Stimulated activated CD8-positive, alpha-beta memory T cell treated with anti-CD3 and anti-CD28 coated beads, Interleukin-12 subunit alpha, Interleukin-12 subunit beta, amount 100 ng/mL, for 4 hours (primary cell): Measurements from ENCODE around the gene BOC.

Experiments
- DNase-seq: peaks from one replicate; pipeline ENCODE4 v3.0.0-alpha.2; 2020; ENCODE audit warnings: low read depth

BOC gene

DNA sequence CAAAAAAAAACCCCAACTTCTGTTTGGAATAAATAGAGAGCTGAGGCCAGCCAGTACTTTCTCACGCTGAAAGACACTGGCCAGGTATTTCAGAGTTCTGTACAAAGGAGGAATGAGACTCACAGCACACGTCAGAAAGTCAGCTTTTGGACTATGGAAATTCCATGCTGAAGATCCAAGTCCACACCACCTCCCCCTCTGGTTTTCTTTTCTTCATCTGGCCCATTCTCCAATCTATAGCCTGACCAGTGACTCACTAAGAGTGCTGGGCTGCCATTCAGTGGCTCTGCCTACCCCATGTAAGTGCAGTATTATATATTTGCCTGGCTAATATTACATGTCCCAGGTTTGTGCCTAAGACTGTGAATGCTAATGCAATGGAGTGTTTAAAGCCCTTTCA, 13.9 kb downstream of the BOC start:
- DNase-seq, result no peak

- no peak for DNase-seq
Observed at GRCh38 chr3:113226491-113226890, 15.1 kb downstream of the BOC start.

DNA sequence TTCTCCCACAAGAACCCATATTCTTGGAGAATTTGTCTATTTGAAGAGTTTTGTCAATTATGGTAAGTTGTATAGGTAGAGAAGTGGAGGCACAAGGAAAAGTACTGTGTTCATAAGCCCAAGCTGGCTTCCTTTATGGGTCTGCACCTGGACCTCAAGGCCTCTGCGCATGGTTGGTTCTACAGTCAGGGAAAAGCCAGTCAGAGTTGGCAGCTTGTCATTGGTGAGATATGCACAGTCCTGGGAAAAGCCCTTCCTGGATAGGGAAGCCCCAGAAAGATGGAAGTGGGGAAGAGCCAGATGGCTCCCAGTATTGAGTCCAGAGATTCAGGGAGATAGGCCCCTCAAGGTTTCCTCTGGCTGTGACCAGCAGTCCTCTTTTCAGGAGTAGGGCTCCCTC, 15.8 kb downstream of the BOC start:
- DNase-seq, result no peak

DNA sequence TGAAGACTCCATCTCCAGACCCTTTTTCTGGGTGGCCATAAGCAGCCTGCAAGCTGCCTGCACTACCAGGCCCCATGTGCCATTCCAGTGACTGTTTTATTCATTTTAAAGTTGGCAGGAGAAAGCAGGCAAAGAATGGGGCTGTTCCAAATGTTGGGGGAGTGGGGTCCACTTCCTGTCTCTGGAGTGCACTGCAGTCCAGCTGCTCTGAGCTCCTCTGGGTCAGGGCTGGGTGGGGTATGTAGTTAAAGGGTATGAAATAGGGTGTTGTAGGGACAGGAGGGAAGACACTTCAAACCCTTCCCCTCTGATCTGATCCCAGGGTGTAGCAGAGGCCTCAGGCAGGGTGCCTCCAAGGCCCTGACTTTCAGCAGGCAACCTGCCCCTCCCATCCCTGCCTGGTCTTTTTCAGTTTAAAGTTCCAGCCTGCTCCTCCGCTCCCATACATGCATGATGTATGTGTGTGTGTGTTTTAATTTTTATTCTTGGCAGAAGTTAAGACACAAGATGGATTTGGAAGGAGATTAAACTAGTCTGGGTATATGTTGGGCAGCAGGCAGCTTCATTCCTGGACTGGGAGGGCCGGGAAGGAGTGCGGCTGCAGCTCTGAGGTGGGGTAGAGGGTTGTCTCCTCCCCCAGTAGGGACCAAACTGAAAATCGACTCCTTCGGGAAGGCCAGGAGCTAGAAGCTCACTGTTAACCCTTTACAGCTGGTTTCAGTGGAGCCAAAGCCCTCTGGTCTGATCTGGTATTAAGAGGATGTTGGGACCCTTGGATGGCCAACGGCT, 17.3 kb downstream of the BOC start:
- DNase-seq, result no peak

DNA sequence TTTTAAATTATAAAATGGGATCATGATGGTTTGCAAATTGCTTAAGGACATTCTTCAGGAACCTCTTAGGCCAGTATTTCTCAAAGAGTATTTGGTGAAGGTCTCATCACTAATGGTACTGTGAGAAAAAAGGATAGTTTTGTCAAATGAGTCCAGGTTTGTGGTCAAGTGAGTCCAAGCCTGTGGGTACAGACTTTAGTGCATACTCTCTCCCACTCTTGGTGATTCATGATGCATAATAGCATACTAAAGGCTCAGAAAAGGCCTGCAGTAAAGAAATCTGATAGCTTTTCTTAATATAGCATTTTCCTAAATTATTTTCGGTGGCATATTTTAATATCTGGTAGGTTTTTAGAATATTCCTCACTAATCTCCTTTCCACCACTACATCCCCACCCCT, 20.0 kb downstream of the BOC start:
- no peak for DNase-seq

DNA sequence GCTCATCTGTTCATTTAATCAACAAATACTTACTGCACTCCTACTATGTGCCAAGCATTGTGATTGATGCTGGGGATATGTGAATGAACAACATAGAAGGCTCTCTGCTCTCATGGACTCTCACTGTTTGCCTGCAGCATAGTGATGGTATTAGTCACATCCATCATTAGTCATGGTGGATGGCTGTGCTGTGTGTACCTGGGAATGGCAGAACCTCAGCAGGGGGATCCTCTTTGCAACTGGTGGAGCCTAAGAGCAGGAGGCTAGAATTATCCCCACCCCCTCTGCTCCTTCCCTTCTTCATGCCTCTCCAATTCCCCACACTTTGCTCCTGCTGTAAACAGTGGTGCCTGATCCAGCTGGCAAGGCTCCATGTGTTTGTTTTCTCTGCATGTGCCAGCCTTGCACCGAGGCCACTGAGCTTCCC, 20.5 kb downstream of the BOC start:
- no peak for DNase-seq

GRCh38 chr3:113232342-113232741, 21.0 kb downstream of the BOC start:
- DNase-seq, result no peak

GRCh38 chr3:113233497-113233896, 22.1 kb downstream of the BOC start:
- no peak for DNase-seq

GRCh38 chr3:113234028-113234427, 22.7 kb downstream of the BOC start:
- DNase-seq, result no peak

DNA sequence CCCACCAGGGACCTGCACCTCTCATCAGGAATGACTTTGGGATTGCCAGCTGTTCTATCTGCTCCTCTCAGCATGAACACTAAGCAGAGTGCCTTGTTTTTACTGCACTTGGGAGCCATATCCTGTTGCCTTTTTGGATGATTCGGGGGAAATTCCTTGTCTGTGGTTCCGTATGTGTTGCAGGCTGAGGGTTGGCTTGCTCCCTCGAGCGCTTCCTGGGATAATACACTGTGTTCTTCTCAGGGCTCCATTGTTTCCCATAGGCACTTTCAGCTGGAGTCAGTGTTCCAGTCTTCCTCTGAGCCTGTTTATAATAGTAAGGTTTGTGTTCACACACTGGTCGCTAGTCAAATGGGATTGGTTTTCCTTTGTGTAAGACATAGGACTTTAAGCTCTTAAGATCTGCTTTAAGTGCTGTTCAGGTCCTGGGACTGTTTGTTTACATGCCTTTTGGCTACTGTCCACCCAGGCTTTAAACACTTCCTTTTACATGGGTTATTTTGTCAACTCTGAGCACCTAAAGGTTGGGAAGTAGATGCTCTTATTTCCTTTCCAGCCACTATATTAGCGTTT, 23.4 kb downstream of the BOC start:
- no peak for DNase-seq

DNA sequence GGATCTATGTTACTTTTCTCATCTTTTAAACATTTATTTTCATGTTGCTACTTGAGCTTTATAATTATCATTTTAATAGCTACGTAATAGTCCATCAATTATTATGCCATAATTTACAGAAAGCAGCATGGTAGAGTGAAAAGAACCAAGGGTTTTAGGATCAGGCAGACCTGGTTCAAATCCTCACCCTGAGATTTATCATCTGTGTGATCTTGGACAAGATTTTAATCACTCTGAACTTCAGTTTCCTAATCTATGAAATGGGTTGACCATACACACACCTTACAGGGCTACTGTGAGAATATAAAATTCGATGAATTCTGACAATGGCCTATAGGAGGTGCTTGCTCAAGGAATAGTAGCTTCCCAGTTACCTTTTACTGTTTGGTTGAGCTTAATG, 27.1 kb downstream of the BOC start:
- no peak for DNase-seq

GRCh38 chr3:113240841-113241240, 29.5 kb downstream of the BOC start:
- DNase-seq, result no peak

DNA sequence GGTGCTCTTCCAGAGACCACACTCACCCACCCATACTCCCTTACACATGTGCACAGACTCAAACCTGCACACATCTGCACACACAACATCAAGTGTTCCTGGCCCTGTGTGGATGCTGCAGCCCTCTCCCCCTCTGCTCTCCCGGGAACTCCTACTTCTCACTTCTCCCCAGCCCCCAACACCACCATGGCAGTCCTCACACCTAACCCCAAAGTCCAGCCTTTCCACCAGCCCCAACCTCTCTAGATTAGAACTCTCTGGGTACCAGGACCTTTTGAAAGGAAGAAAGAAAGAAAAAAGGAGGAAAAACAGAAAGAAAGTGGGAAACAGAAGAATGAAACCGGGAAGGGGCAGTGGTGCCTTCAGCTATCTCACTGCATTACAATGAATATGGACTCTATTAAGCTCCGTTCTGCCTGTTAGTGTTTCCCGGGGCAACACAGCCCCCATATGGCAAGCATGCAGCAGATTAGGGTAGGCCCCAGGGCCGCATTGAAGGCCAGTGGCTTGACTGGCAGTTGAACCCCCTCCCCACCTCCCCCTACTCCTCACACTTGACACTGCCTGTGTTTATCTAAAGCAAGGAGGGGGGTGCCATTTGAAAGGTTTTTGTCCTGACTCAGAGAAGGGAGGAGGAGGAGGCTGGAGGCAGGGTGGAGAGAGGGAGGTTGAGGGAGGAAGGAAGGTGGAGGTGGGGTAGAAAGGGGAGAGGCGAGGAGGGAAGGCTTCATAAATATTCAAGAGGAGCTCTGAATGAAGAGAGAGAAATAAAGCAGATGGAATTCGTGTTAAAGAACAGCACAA, 30.1 kb downstream of the BOC start:
- no peak for DNase-seq

- DNase-seq, result no peak
Observed at GRCh38 chr3:113242096-113242581, 30.8 kb downstream of the BOC start.

GRCh38 chr3:113243071-113243470, 31.7 kb downstream of the BOC start:
- no peak for DNase-seq

GRCh38 chr3:113243846-113244245, 32.5 kb downstream of the BOC start:
- no peak for DNase-seq

DNA sequence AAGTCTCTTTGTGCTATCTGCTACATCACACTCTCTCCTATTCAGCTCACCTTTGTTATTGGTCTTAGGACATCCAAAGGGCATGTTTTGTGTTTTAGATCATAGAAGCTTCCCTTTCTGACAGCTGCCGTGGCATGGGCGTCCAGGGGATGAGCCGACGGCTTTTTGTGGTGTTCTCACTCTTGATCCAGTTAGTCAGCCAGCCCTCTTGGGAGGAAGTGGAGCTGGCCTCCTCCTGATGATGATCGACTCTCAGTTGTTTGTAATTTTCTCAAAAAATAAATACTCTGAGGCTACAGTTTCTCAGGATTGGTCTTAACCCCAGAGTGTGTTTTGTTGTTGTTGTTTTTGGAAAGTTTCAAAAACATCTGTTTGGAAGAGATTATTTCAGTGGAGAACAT, 34.4 kb downstream of the BOC start:
- no peak for DNase-seq

- no peak for DNase-seq
Observed at GRCh38 chr3:113247068-113247467, 35.7 kb downstream of the BOC start.

DNA sequence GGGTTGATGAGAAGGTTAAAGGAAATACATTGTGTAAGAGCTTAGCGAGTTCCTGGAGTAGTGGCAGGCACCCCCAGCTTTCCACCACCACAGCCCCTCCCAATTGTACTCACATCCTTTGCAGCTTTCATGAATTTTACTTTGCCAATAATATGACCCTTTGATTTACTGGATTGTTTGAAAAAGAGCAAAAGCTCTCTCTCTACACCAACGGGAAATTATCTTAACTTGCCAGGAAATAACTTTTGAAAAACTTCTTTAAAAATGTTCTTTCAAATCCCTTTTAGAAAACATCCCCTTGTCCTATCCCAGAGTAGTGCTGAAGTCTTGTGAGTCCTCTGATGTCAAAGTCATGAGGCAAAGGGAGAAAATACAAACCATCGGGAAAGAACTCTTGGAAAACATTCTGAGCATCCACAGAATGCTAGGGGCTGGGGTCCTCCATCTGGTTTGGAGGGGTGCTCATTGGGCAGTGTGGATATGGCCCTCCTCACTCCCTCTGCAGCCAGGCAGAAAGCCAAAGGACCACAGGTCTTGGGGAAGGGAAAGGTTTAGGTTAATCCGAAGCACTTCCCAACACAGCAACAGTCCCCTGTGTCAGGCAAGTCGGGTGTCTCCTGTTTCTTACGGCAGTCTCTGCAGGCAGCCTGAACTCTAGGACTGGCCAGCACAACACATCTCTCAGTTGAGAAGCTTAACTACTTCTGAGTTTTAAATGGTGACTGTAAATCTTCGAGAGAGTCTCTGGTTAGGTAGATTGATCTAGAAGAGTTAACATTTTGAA, 36.5 kb downstream of the BOC start:
- no peak for DNase-seq

DNA sequence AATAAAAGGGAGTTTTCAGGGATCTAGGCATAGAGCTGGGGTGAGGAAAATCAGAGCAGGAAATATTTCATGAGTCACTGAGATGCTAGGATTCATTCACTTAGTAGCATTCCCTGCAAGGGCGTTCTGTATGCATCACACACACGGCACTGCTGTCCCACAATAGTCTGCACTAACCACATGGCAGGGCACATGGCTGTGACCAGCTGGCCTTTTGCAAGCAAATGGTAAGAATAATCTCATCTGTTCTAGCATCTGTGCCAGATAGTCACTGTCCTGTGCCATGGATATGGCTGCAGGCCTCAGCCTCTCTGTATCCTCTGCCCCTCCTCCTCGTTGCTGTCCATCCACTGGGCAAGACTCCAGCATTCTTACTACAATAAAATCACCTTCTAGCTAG, 37.8 kb downstream of the BOC start:
- DNase-seq, result no peak

DNA sequence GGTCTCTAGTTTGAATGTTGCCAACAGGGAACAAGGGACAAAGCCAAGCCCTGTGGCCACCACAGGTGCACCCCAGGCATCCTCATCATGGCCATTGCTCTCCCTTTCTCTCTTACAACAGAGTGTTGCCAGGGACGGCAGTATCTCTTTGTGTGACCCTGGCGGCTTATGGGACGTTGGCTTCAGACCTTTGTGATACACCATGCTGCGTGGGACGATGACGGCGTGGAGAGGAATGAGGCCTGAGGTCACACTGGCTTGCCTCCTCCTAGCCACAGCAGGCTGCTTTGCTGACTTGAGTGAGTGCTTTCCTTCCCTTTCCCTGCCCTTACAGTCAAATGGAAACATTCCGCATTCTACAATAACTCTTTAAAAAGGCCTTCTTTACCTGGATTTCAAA, 38.2 kb downstream of the BOC start:
- no peak for DNase-seq

GRCh38 chr3:113250566-113250965, 39.2 kb downstream of the BOC start:
- DNase-seq, result no peak
